H1 (cell line): Measurements from ENCODE around the gene LDLR. TPM values are rescaled to one million over a fixed set of nuclear protein-coding genes. Genes with fewer than 3 reads are reported as not detected.

Experiments
- CTCF ChIA-PET: fragments of 300-600 bp; sonication (Branson Sonifier 250); formaldehyde crosslinking; loops from one replicate; lab custom pipeline; 2021; ENCODE audit not compliant: partially characterized antibody; lab: Charles Lee
- POLR2A ChIA-PET: fragments of 300-600 bp; sonication (Branson Sonifier 250); formaldehyde crosslinking; loops from one replicate; lab custom pipeline; 2021; ENCODE audit warnings: inconsistent platforms; ENCODE audit not compliant: partially characterized antibody; lab: Charles Lee
- DNase-seq, 2 experiments: peaks; one replicate each; pipeline versions ENCODE4 v3.0.0 to v3.0.0-alpha.2; 2010 to 2022; ENCODE audit warnings: low spot score in 2 of 2, low read depth in 1 of 2, mixed read lengths in 1 of 2
- FAIRE-seq: peaks from 2 replicates; lab custom pipeline; 2011; peaks lifted over from hg19 to GRCh38; lab: Jason Lieb, UNC
- H2AFZ ChIP-seq: 2 replicates; pipeline ENCODE4 v1.8.1; 2012; ENCODE audit warnings: low read length, inconsistent platforms
- H2AK5ac ChIP-seq: 2 replicates; pipeline ENCODE4 v1.6.1; 2013; ENCODE audit warnings: low read depth, low read length
- H2BK120ac ChIP-seq: replicated peaks from 2 replicates; pipeline ENCODE3; 2013; ENCODE audit warnings: low read depth, low read length, inconsistent platforms
- H2BK12ac ChIP-seq: 2 replicates; pipeline ENCODE4 v1.6.1; 2013; ENCODE audit warnings: low read depth, low read length
- H2BK15ac ChIP-seq: 2 replicates; pipeline ENCODE4 v1.6.1; 2013; ENCODE audit warnings: low read length
- H2BK20ac ChIP-seq: 2 replicates; pipeline ENCODE4 v1.6.1; 2013; ENCODE audit warnings: low read length
- H2BK5ac ChIP-seq: 2 replicates; pipeline ENCODE4 v1.6.1; 2013; ENCODE audit warnings: low read depth, low read length
- H3K14ac ChIP-seq: 2 replicates; pipeline ENCODE4 v1.6.1; 2013; ENCODE audit warnings: inconsistent platforms; ENCODE audit not compliant: insufficient read length
- H3K18ac ChIP-seq: 2 replicates; pipeline ENCODE4 v1.6.1; 2013; ENCODE audit warnings: low read length; ENCODE audit errors: extremely low read depth
- H3K23ac ChIP-seq: 2 replicates; pipeline ENCODE4 v1.6.1; 2013; ENCODE audit warnings: inconsistent platforms; ENCODE audit not compliant: insufficient read length
- H3K23me2 ChIP-seq: 2 replicates; pipeline ENCODE4 v1.6.1; 2013; ENCODE audit warnings: low read depth, low read length
- H3K27ac ChIP-seq: 2 replicates; pipeline ENCODE4 v1.6.1; 2011; ENCODE audit warnings: low read depth, low read length, inconsistent platforms
- H3K27me3 ChIP-seq, 4 experiments: replicated peaks in 1 of 4; 1 replicate in 1 of 4; 2 replicates in 3 of 4; pipeline versions ENCODE4 v1.6.1 to v1.8.1; 2011 to 2013; ENCODE audit warnings: low read length in 3 of 4, mild to moderate bottlenecking in 3 of 4, inconsistent platforms in 2 of 4, mixed read lengths in 2 of 4, moderate library complexity in 1 of 4; ENCODE audit not compliant: control insufficient read depth in 3 of 4, insufficient read depth in 3 of 4; ENCODE audit errors: extremely low read depth in 1 of 4
- H3K36me3 ChIP-seq, 4 experiments: 2 replicates each; pipeline versions ENCODE4 v1.6.1 to v1.8.1; 2011 to 2013; ENCODE audit warnings: mild to moderate bottlenecking in 4 of 4, low read length in 3 of 4, moderate library complexity in 2 of 4, control low read depth in 1 of 4, inconsistent platforms in 1 of 4; ENCODE audit not compliant: insufficient read depth in 4 of 4, control insufficient read depth in 2 of 4
- H3K4ac ChIP-seq: replicated peaks from 2 replicates; pipeline ENCODE3; 2013; ENCODE audit warnings: low read length, low read depth, mixed read lengths, inconsistent platforms; ENCODE audit not compliant: insufficient read length
- H3K4me1 ChIP-seq, 4 experiments: replicated peaks in 1 of 4; 1 replicate in 1 of 4; 2 replicates in 3 of 4; pipeline versions ENCODE4 v1.6.1 to v1.8.1; 2011 to 2013; ENCODE audit warnings: low read length in 3 of 4, inconsistent platforms in 2 of 4, mixed read lengths in 1 of 4; ENCODE audit not compliant: insufficient read depth in 4 of 4, control insufficient read depth in 3 of 4
- H3K4me2 ChIP-seq, 2 experiments: 2 replicates each; pipeline versions ENCODE4 v1.6.1 to v1.8.1; 2011 to 2013; ENCODE audit warnings: low read depth in 2 of 2, low read length in 2 of 2, control low read depth in 1 of 2, inconsistent platforms in 1 of 2, mild to moderate bottlenecking in 1 of 2; ENCODE audit not compliant: insufficient read depth in 1 of 2
- H3K4me3 ChIP-seq, 4 experiments: fragments of 200-600, 300-600 bp in 1 of 4; sonication (generic), shearing (Covaris generic), sonication (Bioruptor Twin) in 1 of 4; 2 replicates each; pipeline versions ENCODE4 v1.5.1 to v1.8.1; 2011 to 2016; ENCODE audit warnings: low read length in 4 of 4, low read depth in 3 of 4, control low read depth in 2 of 4, inconsistent platforms in 2 of 4, mild to moderate bottlenecking in 2 of 4, mixed read lengths in 1 of 4, moderate library complexity in 1 of 4; ENCODE audit not compliant: insufficient read depth in 2 of 4; ENCODE audit errors: extremely low read depth in 1 of 4
- H3K56ac ChIP-seq: replicated peaks from 2 replicates; pipeline ENCODE3; 2013; ENCODE audit warnings: low read depth, mild to moderate bottlenecking, mixed read lengths, low read length, inconsistent platforms; ENCODE audit not compliant: insufficient read length
- H3K79me1 ChIP-seq: 2 replicates; pipeline ENCODE4 v1.6.1; 2013; ENCODE audit warnings: low read depth, low read length, control low read depth
- H3K79me2 ChIP-seq, 2 experiments: 2 replicates each; pipeline versions ENCODE4 v1.6.1 to v1.8.1; 2012 to 2013; ENCODE audit warnings: low read length in 2 of 2, mild to moderate bottlenecking in 2 of 2, inconsistent platforms in 1 of 2; ENCODE audit not compliant: insufficient read depth in 2 of 2, control insufficient read depth in 1 of 2
- H3K9ac ChIP-seq, 4 experiments: replicated peaks in 1 of 4; 1 replicate in 1 of 4; 2 replicates in 3 of 4; pipeline versions ENCODE4 v1.6.1 to v1.8.1; 2011 to 2013; ENCODE audit warnings: low read depth in 3 of 4, low read length in 3 of 4, control low read depth in 2 of 4, mild to moderate bottlenecking in 2 of 4, moderate library complexity in 2 of 4, inconsistent platforms in 1 of 4; ENCODE audit errors: extremely low read depth in 1 of 4
- H3K9me3 ChIP-seq, 2 experiments: 2 replicates each; pipeline versions ENCODE4 v1.6.1 to v1.8.1; 2012 to 2013; ENCODE audit warnings: mild to moderate bottlenecking in 2 of 2, moderate library complexity in 2 of 2, control low read depth in 1 of 2, inconsistent platforms in 1 of 2, low read depth in 1 of 2, low read length in 1 of 2, mixed read lengths in 1 of 2; ENCODE audit not compliant: insufficient read depth in 2 of 2
- H4K20me1 ChIP-seq, 2 experiments: replicated peaks in 1 of 2; 2 replicates each; pipeline versions ENCODE3 to v1.8.1; 2011 to 2013; ENCODE audit warnings: inconsistent platforms in 2 of 2, low read length in 2 of 2, mild to moderate bottlenecking in 1 of 2; ENCODE audit not compliant: insufficient read depth in 2 of 2, control insufficient read depth in 1 of 2
- H4K5ac ChIP-seq: 2 replicates; pipeline ENCODE4 v1.6.1; 2013; ENCODE audit warnings: low read length, low read depth, mixed read lengths, inconsistent platforms; ENCODE audit not compliant: insufficient read length
- H4K8ac ChIP-seq: 2 replicates; pipeline ENCODE4 v1.8.0; 2013; ENCODE audit warnings: mild to moderate bottlenecking, moderate library complexity, low read length, inconsistent platforms; ENCODE audit not compliant: insufficient read depth; ENCODE audit errors: extremely low read depth
- H4K91ac ChIP-seq: replicated peaks from 2 replicates; pipeline ENCODE3; 2013; ENCODE audit warnings: low read length, mixed read lengths, inconsistent platforms; ENCODE audit not compliant: insufficient read length
- EGR1 ChIP-seq: IDR thresholded peaks from 2 replicates; pipeline ENCODE4 v1.6.1; 2011; ENCODE audit warnings: low read depth, low read length, borderline replicate concordance
- JUND ChIP-seq: IDR thresholded peaks from 2 replicates; pipeline ENCODE4 v1.6.1; 2011; ENCODE audit warnings: mild to moderate bottlenecking, improper control_type of control experiment, low read length
- RAD21 ChIP-seq, 2 experiments: IDR thresholded peaks in 1 of 2; conservative IDR thresholded peaks in 1 of 2; 2 replicates each; pipeline ENCODE4 v1.6.1; 2011; ENCODE audit warnings: low read depth in 2 of 2, low read length in 2 of 2, improper control_type of control experiment in 1 of 2, inconsistent platforms in 1 of 2, mild to moderate bottlenecking in 1 of 2, moderate library complexity in 1 of 2
- SIN3A ChIP-seq, 2 experiments: IDR thresholded peaks in 1 of 2; conservative IDR thresholded peaks in 1 of 2; 2 replicates each; pipeline ENCODE4 v1.6.1; 2011 to 2012; ENCODE audit warnings: low read length in 2 of 2, improper control_type of control experiment in 1 of 2, low read depth in 1 of 2, mild to moderate bottlenecking in 1 of 2
- WGBS, 2 experiments: shearing (Covaris generic) in 1 of 2; methylation state at CpG; one replicate each; pipeline versions ENCODE4 v1.1.6 to v1.1.7; 2013 to 2015; ENCODE audit warnings: low lambda C conversion rate in 2 of 2, mixed read lengths in 2 of 2, inconsistent platforms in 1 of 2, low coverage in 1 of 2, missing lambda C conversion rate in 1 of 2; ENCODE audit not compliant: insufficient replicate concordance in 2 of 2, insufficient coverage in 1 of 2, insufficient read length in 1 of 2; ENCODE audit errors: extremely low coverage in 1 of 2, missing lambda C conversion rate in 1 of 2; 5-methylcytosine and 5-hydroxymethylcytosine counted together
- polyA plus RNA-seq, 7 experiments: library from polyadenylated mRNA; depleted of rRNA in 3 of 7; stranded (reverse) in 5 of 7; unstranded in 2 of 7; fragments of >200 nt in 5 of 7; fragments of 200-250 nt in 2 of 7; gene quantifications; 1 replicate in 5 of 7; 2 replicates in 1 of 7; 4 replicates in 1 of 7; pipeline versions ENCODE4 v1.2.1 to v1.2.3, GENCODE V29; 2011 to 2013; ENCODE audit warnings: missing spikeins in 2 of 7, mixed read lengths in 2 of 7
- total RNA-seq: library from RNA; stranded (reverse); fragmentation: NEBNext Ultra II Directional; extraction: Animal tissue kit (Norgen Biotek cat#: 25700); gene quantifications from 2 replicates; pipeline ENCODE4 v1.2.1, GENCODE V29; 2021
- TF ChIP-seq, protein P1 (sequence below): IDR thresholded peaks from 2 replicates; pipeline ENCODE4 v1.6.1; 2012; ENCODE audit warnings: low read length, inconsistent platforms

LDLR gene
- total and polyA plus RNA-seq, 2 of the 8 experiments (the other 6 are each of a cell fraction or from before 2014, with no cell fraction given) = 70.1 to 118 TPM

DNA sequence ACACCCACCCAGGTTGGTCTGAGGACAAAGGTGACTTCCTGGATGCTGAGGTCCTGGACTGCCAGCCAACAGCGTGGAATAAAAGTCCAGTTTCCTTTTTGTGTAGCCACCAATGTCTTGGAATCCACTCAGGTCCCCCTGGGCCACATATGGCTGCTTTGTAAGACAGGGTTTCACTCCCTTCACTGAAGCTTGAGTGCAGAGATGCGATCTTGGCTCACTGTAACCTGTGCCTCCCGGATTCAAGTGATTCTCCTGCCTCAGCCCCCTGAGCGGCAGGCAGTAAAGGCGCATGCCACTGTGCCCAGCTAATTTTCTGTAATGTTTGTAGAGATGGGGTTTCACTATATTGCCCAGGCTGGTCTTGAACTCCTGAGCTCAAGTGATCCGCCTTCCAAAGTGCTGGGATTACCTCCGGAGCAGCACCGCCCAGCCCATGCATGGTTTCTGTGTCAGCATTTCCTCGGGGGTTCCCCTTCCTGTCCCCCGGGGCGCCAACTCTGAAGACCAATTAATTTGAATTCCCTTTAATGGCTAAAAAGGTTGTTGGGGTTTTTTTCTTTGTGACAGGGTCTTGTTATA, 90.5 kb downstream of the LDLR start:
- no peak overlapping the region for H3K4me2 ChIP-seq

More for the DNA sequence above, 90.5 kb downstream of the LDLR start:
- H3K18ac ChIP-seq = no peak overlapping the region
- no peak overlapping the region for H4K91ac ChIP-seq
- no peak overlapping the region for H4K8ac ChIP-seq
- FAIRE-seq = no peak
- H2BK20ac ChIP-seq = no peak overlapping the region
- H3K79me1 ChIP-seq = no peaks in the 10 kb centered on the region; the same call in 1 of the 2 replicates
- 89% methylated on average over 11 of the region's 11 CpGs; no CpG with 5 or more reads in 1 of the 2 experiments for WGBS, 2 experiments
- no peak overlapping the region for H3K4me3 ChIP-seq
- no peak overlapping the region for H2AFZ ChIP-seq
- ChIA-PET POLR2A (interaction anchor here (0.7 to 1.2 kb wide), 3 partner anchors 12 to 16 kb away, joined by 3 to 4 read pairs (median 3); no protein-coding TSS in a partner anchor), CTCF (interaction anchor here (0.6 kb wide), 2 partner anchors 11 to 17 kb away, joined by 3 read pairs; no protein-coding TSS in a partner anchor)
- H3K79me2 ChIP-seq = no peaks in the 10 kb centered on the region
- peaks cover 0 to 16% (median 4%) of the 10 kb centered on the region in 4 experiments; a peak in 6 of 8 replicates for H3K36me3 ChIP-seq
- DNase-seq = no peak
- H4K5ac ChIP-seq = no peak overlapping the region
- no peak overlapping the region for H3K23ac ChIP-seq
- no peaks in the 10 kb centered on the region for H3K27me3 ChIP-seq
- no peaks in the 10 kb centered on the region for H3K23me2 ChIP-seq
- no peak overlapping the region for H2BK5ac ChIP-seq
- H3K27ac ChIP-seq = no peak overlapping the region
- no peaks in the 10 kb centered on the region for H4K20me1 ChIP-seq
- TF ChIP-seq, protein P1, sequence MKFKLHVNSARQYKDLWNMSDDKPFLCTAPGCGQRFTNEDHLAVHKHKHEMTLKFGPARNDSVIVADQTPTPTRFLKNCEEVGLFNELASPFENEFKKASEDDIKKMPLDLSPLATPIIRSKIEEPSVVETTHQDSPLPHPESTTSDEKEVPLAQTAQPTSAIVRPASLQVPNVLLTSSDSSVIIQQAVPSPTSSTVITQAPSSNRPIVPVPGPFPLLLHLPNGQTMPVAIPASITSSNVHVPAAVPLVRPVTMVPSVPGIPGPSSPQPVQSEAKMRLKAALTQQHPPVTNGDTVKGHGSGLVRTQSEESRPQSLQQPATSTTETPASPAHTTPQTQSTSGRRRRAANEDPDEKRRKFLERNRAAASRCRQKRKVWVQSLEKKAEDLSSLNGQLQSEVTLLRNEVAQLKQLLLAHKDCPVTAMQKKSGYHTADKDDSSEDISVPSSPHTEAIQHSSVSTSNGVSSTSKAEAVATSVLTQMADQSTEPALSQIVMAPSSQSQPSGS = no peak
- TF ChIP-seq EGR1 (no peak), RAD21 (IDR thresholded peaks at IDR 0.05 in 1 of 2, conservative IDR thresholded peaks at IDR 0.05 in 1 of 2; ENCODE audit: low read depth in 2 of 2, low read length in 2 of 2) (no peak), JUND (no peak), SIN3A (conservative IDR thresholded peaks at IDR 0.05 in 1 of 2, IDR thresholded peaks at IDR 0.05 in 1 of 2; ENCODE audit: low read depth in 1 of 2, low read length in 2 of 2) (no peak)
- TF ChIP-seq, all 59 proteins: peak for 0
- H3K9me3 ChIP-seq = no peaks in the 10 kb centered on the region
- H3K4me1 ChIP-seq = peaks cover 0 to 3% (median 2%) of the 10 kb centered on the region in 4 experiments; a peak in 2 of 7 replicates
- H3K56ac ChIP-seq = no peak overlapping the region
- H2BK120ac ChIP-seq = no peak overlapping the region
- no peak overlapping the region for H3K4ac ChIP-seq
- H2BK12ac ChIP-seq = no peak overlapping the region
- H2BK15ac ChIP-seq = no peak overlapping the region
- H2AK5ac ChIP-seq = no peak overlapping the region
- no peak overlapping the region for H3K9ac ChIP-seq
- no peak overlapping the region for H3K14ac ChIP-seq
